Kidney (tissue), 22 donors: ENCODE measurements around the gene NDUFS8. TPM values are rescaled to one million over a fixed set of nuclear protein-coding genes. Genes with fewer than 3 reads are reported as not detected.
"Not testable (repeated sequence)": the region's sequence is repeated elsewhere in the genome, so short reads cannot be mapped to it uniquely, and the experiment has no call there.

Experiments used
- DNase-seq, 5 donors: peaks; one replicate each; pipeline ENCODE4 v3.0.0-alpha.2; 2013 to 2020
- FAIRE-seq: peaks from 2 replicates; lab custom pipeline; 2012; peaks lifted over from hg19 to GRCh38; lab: Jason Lieb, UNC
- H3K27ac ChIP-seq, 2 donors: one replicate each; pipeline ENCODE4 v1.7.0; 2013; ENCODE audit warnings: low read depth in 2 of 2, low read length in 2 of 2, inconsistent platforms in 1 of 2
- H3K27me3 ChIP-seq: one replicate; pipeline ENCODE4 v1.7.1; 2013; ENCODE audit warnings: low read length, inconsistent platforms; ENCODE audit not compliant: control insufficient read depth, insufficient read depth
- H3K36me3 ChIP-seq, 3 donors: one replicate each; pipeline versions ENCODE4 v1.7.0 to v1.7.1; 2013; ENCODE audit warnings: low read length in 3 of 3, control low read depth in 1 of 3, inconsistent platforms in 1 of 3; ENCODE audit not compliant: insufficient read depth in 3 of 3, control insufficient read depth in 2 of 3
- H3K4me1 ChIP-seq, 3 donors: one replicate each; pipeline versions ENCODE4 v1.7.0 to v1.7.1; 2013; ENCODE audit warnings: low read length in 3 of 3, inconsistent platforms in 1 of 3, low read depth in 1 of 3; ENCODE audit not compliant: control insufficient read depth in 2 of 3, insufficient read depth in 2 of 3
- H3K4me3 ChIP-seq, 3 donors: one replicate each; pipeline versions ENCODE4 v1.7.0 to v1.8.1; 2013; ENCODE audit warnings: low read length in 3 of 3, control low read depth in 1 of 3, inconsistent platforms in 1 of 3
- H3K9ac ChIP-seq, 3 donors: one replicate each; pipeline versions ENCODE4 v1.7.0 to v1.7.1; 2013; ENCODE audit warnings: low read length in 3 of 3, control low read depth in 1 of 3, inconsistent platforms in 1 of 3
- H3K9me3 ChIP-seq, 3 donors: one replicate each; pipeline versions ENCODE4 v1.7.0 to v1.7.1; 2013; ENCODE audit warnings: low read length in 3 of 3, control low read depth in 1 of 3, inconsistent platforms in 1 of 3; ENCODE audit not compliant: control insufficient read depth in 2 of 3, insufficient read depth in 1 of 3
- CTCF ChIP-seq: IDR thresholded peaks from 3 replicates; pipeline ENCODE4 v1.5.1; 2012; ENCODE audit warnings: mild to moderate bottlenecking, moderate library complexity, borderline replicate concordance; ENCODE audit not compliant: insufficient read depth; ENCODE audit errors: extremely low read depth
- intact Hi-C: fragments of 100-400 bp; cut with DNase I; formaldehyde crosslinking; loops from one replicate; pipeline ENCODE4 v1.11.1; 2022
- long read RNA-seq, 10 donors: library from polyadenylated mRNA in 1 of 10; unstranded in 1 of 10; transcript quantifications; one replicate each; pipeline ENCODE4 v2.0.0 and lab custom pipeline, GENCODE V29; 2021 to 2026
- polyA plus RNA-seq: library from polyadenylated mRNA; stranded (reverse); fragments of 350-450 nt; fragmentation: Illumina TruSeq; extraction: RNeasy Lipid Tissue Mini Kit (QIAGEN cat#74804); gene quantifications from one replicate; pipeline ENCODE4 v1.2.3, GENCODE V29; 2014; ENCODE audit warnings: low read depth, low replicate concordance; ENCODE audit not compliant: insufficient read depth
- total RNA-seq: library from RNA; stranded (reverse); fragmentation: NEBNext Ultra II Directional; extraction: Animal tissue kit (Norgen Biotek cat#: 25700); gene quantifications from one replicate; pipeline ENCODE4 v1.2.1, GENCODE V29; 2021
- donor health status: control.
- donor health status: control.
- donor health status: control.
- donor health status: control.
- donor health status: control.
- donor health status: DM: yes; HTN: yes; CAD: no.
- donor health status: Normal renal cell carcinoma (clear cell type).

NDUFS8 gene
- total RNA-seq, result 144 TPM
- polyA plus RNA-seq, result 472 TPM
- long read RNA-seq, donor 1, transcript NDUFS8-201 (7 exons, 791 nt), result major isoform, 34 of 74 reads
- long read RNA-seq, donor 1, partial matches to known transcripts, result 11 of 74 reads
- long read RNA-seq, donor 1, other reads (novel, unspliced or antisense), result 24 of 74 reads
- long read RNA-seq, donor 2, transcript NDUFS8-201 (7 exons, 791 nt), result major isoform, 34 of 86 reads
- long read RNA-seq, donor 2, partial matches to known transcripts, result 5 of 86 reads
- long read RNA-seq, donor 2, other reads (novel, unspliced or antisense), result 39 of 86 reads
- long read RNA-seq, donor 3, transcript NDUFS8-201 (7 exons, 791 nt), result major isoform, 51 of 120 reads
- long read RNA-seq, donor 3, transcript NDUFS8-213 (2 exons, 536 nt), result minor isoform, 5 of 120 reads
- long read RNA-seq, donor 3, partial matches to known transcripts, result 23 of 120 reads
- long read RNA-seq, donor 3, other reads (novel, unspliced or antisense), result 37 of 120 reads
- long read RNA-seq, donor 4, transcript NDUFS8-201 (7 exons, 791 nt), result major isoform, 30 of 61 reads
- long read RNA-seq, donor 4, partial matches to known transcripts, result 0 of 61 reads
- long read RNA-seq, donor 4, other reads (novel, unspliced or antisense), result 28 of 61 reads
- long read RNA-seq, donor 5, partial matches to known transcripts, result 0 of 2 reads
- long read RNA-seq, donor 5, other reads (novel, unspliced or antisense), result 0 of 2 reads
- long read RNA-seq, donor 6, transcript NDUFS8-213 (2 exons, 536 nt), result minor isoform, 7 of 136 reads
- long read RNA-seq, donor 6, transcript NDUFS8-201 (7 exons, 791 nt), result major isoform, 54 of 136 reads
- long read RNA-seq, donor 6, partial matches to known transcripts, result 17 of 136 reads
- long read RNA-seq, donor 6, other reads (novel, unspliced or antisense), result 56 of 136 reads
- long read RNA-seq, donor 7, transcript NDUFS8-201 (7 exons, 791 nt), result major isoform, 58 of 109 reads
- long read RNA-seq, donor 7, partial matches to known transcripts, result 35 of 109 reads
- long read RNA-seq, donor 7, other reads (novel, unspliced or antisense), result 10 of 109 reads
- long read RNA-seq, donor 8, transcript NDUFS8-201 (7 exons, 791 nt), result major isoform, 47 of 95 reads
- long read RNA-seq, donor 8, partial matches to known transcripts, result 6 of 95 reads
- long read RNA-seq, donor 8, other reads (novel, unspliced or antisense), result 38 of 95 reads
- long read RNA-seq, donor 9, transcript NDUFS8-201 (7 exons, 791 nt), result major isoform, 16 of 33 reads
- long read RNA-seq, donor 9, partial matches to known transcripts, result 0 of 33 reads
- long read RNA-seq, donor 9, other reads (novel, unspliced or antisense), result 15 of 33 reads
- long read RNA-seq, donor 10, transcript NDUFS8-201 (7 exons, 791 nt), result major isoform, 30 of 72 reads
- long read RNA-seq, donor 10, partial matches to known transcripts, result 6 of 72 reads
- long read RNA-seq, donor 10, other reads (novel, unspliced or antisense), result 29 of 72 reads

GRCh38 chr11:68030318-68031143, at the start of gene NDUFS8:
Gene NDUFS8 (plus strand): TSS chr11:68030681. CDS start chr11:68032152, 1,471 bp downstream.
- Histone ChIP-seq H3K9ac (peak within 1 kb of the TSS; percentile 69 to 99 (median 79)), H3K9me3 (no peaks in the 10 kb centered on the region), H3K27me3 (no peaks in the 10 kb centered on the region), H3K27ac (peak within 1 kb of the TSS; percentile 91 to 92), H3K36me3 (peaks cover 0 to 7% (median 3%) of the 10 kb centered on the region in 3 donors), H3K4me1 (peaks cover 0 to 17% (median 10%) of the 10 kb centered on the region in 3 donors), H3K4me3 (peak within 1 kb of the TSS; percentile 89 to 96 (median 94))
- peak; percentile 98 to 100 (median 98) for DNase-seq
- intact Hi-C loops, result no loop called here
- FAIRE-seq, result peak; percentile 99
- no peak for TF ChIP-seq CTCF

GRCh38 chr11:67981226-67981625, 49.3 kb upstream of the NDUFS8 start:
- FAIRE-seq, H3K9me3 ChIP-seq, H3K4me3 ChIP-seq, H3K36me3 ChIP-seq, DNase-seq, H3K27me3 ChIP-seq, H3K27ac ChIP-seq, intact Hi-C loops, H3K9ac ChIP-seq, H3K4me1 ChIP-seq: not testable (repeated sequence)

- H3K27me3 ChIP-seq, H3K4me3 ChIP-seq, H3K9ac ChIP-seq, H3K9me3 ChIP-seq, DNase-seq, intact Hi-C loops, FAIRE-seq, H3K4me1 ChIP-seq, H3K36me3 ChIP-seq, H3K27ac ChIP-seq: not testable (repeated sequence)
Measured at GRCh38 chr11:67982255-67982857, 48.1 kb upstream of the NDUFS8 start.
